ENCODE measurements around the gene RNU7-1. TPM values are rescaled to one million over a fixed set of nuclear protein-coding genes. Genes with fewer than 3 reads are reported as not detected.
A peak's percentile ranks its signal among the peaks of the same experiment; 100 is the strongest.

RNU7-1 gene
- total and polyA plus RNA-seq, 9 donors, result not detected

DNA sequence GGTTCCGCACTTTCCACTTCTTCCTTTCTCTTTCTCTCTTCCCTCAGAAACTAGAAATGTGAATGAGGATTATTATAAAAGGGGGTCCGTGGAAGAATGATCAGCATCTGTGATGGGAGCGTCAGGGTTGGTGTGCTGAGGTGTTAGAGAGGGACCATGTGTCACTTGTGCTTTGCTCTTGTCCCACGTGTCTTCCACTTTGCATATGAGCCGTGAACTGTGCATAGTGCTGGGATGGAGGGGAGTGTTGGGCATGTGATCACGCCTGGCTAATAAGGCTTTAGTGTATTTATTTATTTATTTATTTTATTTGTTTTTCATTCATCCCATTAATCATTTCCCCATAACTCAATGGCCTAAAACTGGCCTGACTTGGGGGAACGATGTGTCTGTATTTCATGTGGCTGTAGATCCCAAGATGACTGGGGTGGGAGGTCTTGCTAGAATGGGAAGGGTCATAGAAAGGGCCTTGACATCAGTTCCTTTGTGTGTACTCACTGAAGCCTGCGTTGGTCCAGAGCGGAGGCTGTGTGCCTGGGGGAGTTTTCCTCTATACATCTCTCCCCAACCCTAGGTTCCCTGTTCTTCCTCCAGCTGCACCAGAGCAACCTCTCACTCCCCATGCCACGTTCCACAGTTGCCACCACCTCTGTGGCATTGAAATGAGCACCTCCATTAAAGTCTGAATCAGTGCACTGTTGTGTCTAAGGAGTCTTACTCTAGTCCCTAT is 20.4 kb upstream of the RNU7-1 start:
- DNase-seq, result peak in 1 of 5 donors; percentile 23

DNA sequence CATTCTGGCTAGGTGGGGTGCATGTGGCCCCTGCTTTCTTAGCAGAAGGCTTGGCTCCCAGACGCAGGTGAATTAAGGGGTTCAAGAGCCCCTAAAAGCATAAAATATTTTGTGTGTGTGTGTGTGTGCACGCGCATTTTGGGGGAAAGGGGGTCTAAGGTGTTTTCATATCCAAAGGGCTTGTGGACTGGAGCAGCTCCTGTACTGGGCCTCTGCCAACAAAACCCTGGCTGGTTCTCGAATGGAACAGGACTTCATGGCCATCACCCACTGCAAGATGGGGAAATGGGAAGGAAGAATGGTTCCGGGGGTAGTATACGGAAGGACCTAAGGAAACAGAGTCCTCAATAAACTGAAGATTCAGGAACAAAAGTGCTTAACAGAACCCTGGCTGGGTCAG is 19.8 kb upstream of the RNU7-1 start:
- Histone ChIP-seq H3K36me3 (no peaks in the 10 kb centered on the region), H3K27ac (peak overlapping the region in 1 of 2 donors; percentile 95), H3K4me1 (ENCODE audit: insufficient read depth) (peaks cover 15% of the 10 kb centered on the region), H3K4me3 (no peak overlapping the region), H3K9me3 (no peaks in the 10 kb centered on the region), H3K27me3 (no peaks in the 10 kb centered on the region)
- TF ChIP-seq POLR2A (IDR thresholded peaks at IDR 0.05) (no peak), EP300 (IDR thresholded peaks at IDR 0.05) (no peak)
- TF ChIP-seq, protein P1, sequence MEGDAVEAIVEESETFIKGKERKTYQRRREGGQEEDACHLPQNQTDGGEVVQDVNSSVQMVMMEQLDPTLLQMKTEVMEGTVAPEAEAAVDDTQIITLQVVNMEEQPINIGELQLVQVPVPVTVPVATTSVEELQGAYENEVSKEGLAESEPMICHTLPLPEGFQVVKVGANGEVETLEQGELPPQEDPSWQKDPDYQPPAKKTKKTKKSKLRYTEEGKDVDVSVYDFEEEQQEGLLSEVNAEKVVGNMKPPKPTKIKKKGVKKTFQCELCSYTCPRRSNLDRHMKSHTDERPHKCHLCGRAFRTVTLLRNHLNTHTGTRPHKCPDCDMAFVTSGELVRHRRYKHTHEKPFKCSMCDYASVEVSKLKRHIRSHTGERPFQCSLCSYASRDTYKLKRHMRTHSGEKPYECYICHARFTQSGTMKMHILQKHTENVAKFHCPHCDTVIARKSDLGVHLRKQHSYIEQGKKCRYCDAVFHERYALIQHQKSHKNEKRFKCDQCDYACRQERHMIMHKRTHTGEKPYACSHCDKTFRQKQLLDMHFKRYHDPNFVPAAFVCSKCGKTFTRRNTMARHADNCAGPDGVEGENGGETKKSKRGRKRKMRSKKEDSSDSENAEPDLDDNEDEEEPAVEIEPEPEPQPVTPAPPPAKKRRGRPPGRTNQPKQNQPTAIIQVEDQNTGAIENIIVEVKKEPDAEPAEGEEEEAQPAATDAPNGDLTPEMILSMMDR (IDR thresholded peaks at IDR 0.05), result no peak
- intact Hi-C loops (cut with DNase I), result loop anchor here in 1 of 4 donors (2.0 to 5.0 kb wide), 2 partner anchors 41 to 188 kb away; no protein-coding TSS in a partner anchor
- WGBS, 3 donors, result 33 to 44% (median 35%) methylated on average over 6 of the region's 6 CpGs
- DNase-seq, result peak in 3 of 5 donors; percentile 44 to 66 (median 56)

More for the DNA sequence above, 20.4 kb upstream of the RNU7-1 start:
- Histone ChIP-seq H3K4me1 (ENCODE audit: insufficient read depth) (peaks cover 15% of the 10 kb centered on the region), H3K27ac (peak overlapping the region in 1 of 2 donors; percentile 95), H3K27me3 (no peaks in the 10 kb centered on the region), H3K36me3 (no peaks in the 10 kb centered on the region), H3K9me3 (no peaks in the 10 kb centered on the region), H3K4me3 (no peak overlapping the region)
- TF ChIP-seq EP300 (IDR thresholded peaks at IDR 0.05), result no peak
- TF ChIP-seq POLR2A (IDR thresholded peaks at IDR 0.05), result no peak
- TF ChIP-seq, protein P1 (IDR thresholded peaks at IDR 0.05), result no peak
- intact Hi-C loops (cut with DNase I), result loop anchor here in 1 of 4 donors (5.0 kb wide), 1 partner anchor 189 kb away; no protein-coding TSS in a partner anchor
- 66 to 70% (median 70%) methylated on average over 10 of the region's 10 CpGs for WGBS, 3 donors

DNA sequence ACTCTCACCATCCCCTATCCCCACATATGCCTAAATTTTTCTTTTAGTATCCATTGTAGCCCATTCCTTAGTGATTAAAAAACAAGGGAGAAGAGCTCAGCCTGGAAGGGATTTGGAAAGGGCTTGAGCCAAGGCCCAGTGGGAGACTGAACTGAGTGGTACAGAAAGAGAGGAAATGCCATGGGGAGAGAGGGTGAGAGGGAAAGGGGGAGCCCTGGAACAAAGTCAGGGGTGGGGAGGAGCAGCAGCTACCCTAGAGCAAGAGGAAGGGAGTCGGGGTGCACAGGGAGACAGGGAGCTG is 18.4 kb upstream of the RNU7-1 start:
- Histone ChIP-seq H3K4me1 (ENCODE audit: insufficient read depth) (peaks cover 19% of the 10 kb centered on the region), H3K27me3 (no peaks in the 10 kb centered on the region), H3K4me3 (peak overlapping the region; percentile 74), H3K9me3 (no peaks in the 10 kb centered on the region), H3K36me3 (no peaks in the 10 kb centered on the region), H3K27ac (peak overlapping the region; percentile 95 to 99)
- DNase-seq, result no peak
- TF ChIP-seq EP300 (IDR thresholded peaks at IDR 0.05) (no peak), POLR2A (IDR thresholded peaks at IDR 0.05) (no peak)
- intact Hi-C loops (cut with DNase I), result loop anchor here in 2 of 4 donors (2.0 to 5.0 kb wide), 2 partner anchors 40 to 53 kb away; partner anchors contain the start of gene SPSB2 (in 1 of the 2)
- 0 to 10% (median 4%) methylated on average over 1 of the region's 1 CpG for WGBS, 3 donors

DNA sequence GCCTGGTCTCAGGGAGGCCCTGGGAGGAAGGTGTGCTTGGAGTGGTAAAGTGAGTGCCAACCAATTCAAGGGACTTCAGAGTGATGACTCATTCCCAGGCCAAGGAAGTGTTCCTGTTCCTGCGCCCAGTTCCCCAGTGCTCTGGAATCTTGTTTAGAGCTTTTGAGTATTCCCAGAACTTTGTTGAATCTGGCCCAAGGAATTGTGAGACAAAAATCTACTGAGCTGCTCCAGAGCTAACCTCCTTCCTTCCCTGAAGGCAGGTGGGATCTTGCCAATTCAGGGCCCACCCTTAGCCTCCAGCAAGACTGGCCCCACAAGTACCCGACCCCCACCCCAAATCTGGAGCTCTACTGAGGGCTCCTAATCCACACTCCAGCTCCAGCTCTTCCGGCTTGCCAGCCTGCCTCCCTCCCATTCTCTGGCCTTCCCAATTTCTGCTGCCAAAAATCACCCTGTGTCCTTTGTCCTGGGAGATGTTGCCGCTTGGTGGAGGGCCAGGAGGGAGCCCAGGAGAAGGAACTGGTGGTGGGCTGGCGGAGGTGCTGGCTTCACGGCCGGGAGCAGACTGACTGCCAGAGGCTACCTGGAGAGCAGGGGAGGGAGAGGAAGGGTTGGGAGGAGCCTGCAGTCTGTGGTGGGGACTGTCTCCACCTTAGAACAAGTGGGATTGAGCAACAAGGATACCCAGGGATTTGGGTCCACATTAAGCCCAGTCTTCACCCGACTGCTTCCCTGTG is 17.9 kb upstream of the RNU7-1 start:
- Histone ChIP-seq H3K27ac (peak overlapping the region; percentile 95 to 99), H3K9me3 (no peaks in the 10 kb centered on the region), H3K36me3 (no peaks in the 10 kb centered on the region), H3K27me3 (no peaks in the 10 kb centered on the region), H3K4me1 (ENCODE audit: insufficient read depth) (peaks cover 20% of the 10 kb centered on the region), H3K4me3 (peak overlapping the region; percentile 74)
- intact Hi-C loops (cut with DNase I), result loop anchor here in 2 of 4 donors (2.0 to 5.0 kb wide), 2 partner anchors 39 to 53 kb away; partner anchors contain the start of gene SPSB2 (in 1 of the 2)
- peak; percentile 84 to 86 (median 85) for DNase-seq
- TF ChIP-seq, protein P1 (IDR thresholded peaks at IDR 0.05), result peak in 1 of 3 donors; percentile 38
- TF ChIP-seq POLR2A (IDR thresholded peaks at IDR 0.05), result peak; percentile 38
- peak; percentile 5 for TF ChIP-seq EP300 (IDR thresholded peaks at IDR 0.05)
- 0 to 4% (median 0%) methylated on average over 8 of the region's 8 CpGs for WGBS, 3 donors

Measured in ovary (tissue), 9 donors.